DMS114 treated with DMSO at 0.1 percent for 48 hours (cell line): ENCODE results near the gene ZC3H18.

ENCODE experiments used
- DNase-seq: peaks from one replicate; lab custom pipeline; 2025; ENCODE audit not compliant: unreplicated experiment; lab: John Stamatoyannopoulos, UW

ZC3H18 gene

GRCh38 chr16:88532434-88533241, 37.6 kb upstream of the ZC3H18 start:
- DNase-seq, result no peak

- DNase-seq, result no peak
Observed at GRCh38 chr16:88533381-88533917, 36.8 kb upstream of the ZC3H18 start.

GRCh38 chr16:88533932-88534637, 36.1 kb upstream of the ZC3H18 start:
- DNase-seq, result no peak

GRCh38 chr16:88534638-88535190, 35.5 kb upstream of the ZC3H18 start:
- no peak for DNase-seq

- DNase-seq, result no peak
Observed at GRCh38 chr16:88535191-88535856, 34.9 kb upstream of the ZC3H18 start.

- DNase-seq, result no peak
Observed at GRCh38 chr16:88535857-88536222, 34.4 kb upstream of the ZC3H18 start.

DNA sequence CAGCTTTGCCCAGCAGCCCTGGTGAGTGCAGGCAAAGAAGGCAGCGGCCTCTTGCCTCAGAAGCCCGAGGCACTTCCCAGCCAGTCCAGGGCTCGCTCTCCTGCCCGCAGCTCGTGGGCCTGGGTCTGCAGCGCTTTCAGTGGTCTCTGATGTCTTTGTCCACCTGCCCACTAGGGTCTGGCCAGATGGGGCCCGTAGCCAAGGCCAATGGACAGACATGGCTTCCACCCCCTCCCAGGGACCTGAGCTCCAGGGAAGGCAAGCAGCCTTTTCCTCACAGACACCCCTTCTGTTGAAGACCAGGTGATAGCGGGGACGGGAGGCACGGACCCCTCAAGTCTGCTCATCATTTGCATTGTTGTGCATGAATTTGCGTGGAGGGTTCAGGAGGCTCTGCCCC, 33.7 kb upstream of the ZC3H18 start:
- no peak for DNase-seq

GRCh38 chr16:88536971-88537751, 33.0 kb upstream of the ZC3H18 start:
- DNase-seq, result no peak

DNA sequence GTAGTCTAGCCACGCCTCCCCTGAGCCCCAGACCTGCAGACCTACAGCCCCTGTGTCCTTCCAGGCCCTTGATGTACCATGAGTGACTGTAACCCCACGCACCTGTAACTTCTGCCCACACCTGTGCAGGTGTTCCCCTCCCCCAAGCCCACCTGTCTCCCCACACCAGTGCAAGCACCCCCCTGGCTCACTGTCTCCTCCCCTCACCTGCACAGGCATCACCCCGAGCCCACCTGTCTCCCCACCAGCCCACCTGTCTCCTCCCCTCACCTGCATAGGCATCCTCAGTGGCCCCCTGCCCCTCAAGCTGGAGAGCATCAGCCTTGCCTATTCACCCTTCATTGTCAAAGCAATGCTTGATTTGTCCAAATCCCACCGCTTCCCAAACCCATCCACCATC, 32.3 kb upstream of the ZC3H18 start:
- DNase-seq, result no peak

DNA sequence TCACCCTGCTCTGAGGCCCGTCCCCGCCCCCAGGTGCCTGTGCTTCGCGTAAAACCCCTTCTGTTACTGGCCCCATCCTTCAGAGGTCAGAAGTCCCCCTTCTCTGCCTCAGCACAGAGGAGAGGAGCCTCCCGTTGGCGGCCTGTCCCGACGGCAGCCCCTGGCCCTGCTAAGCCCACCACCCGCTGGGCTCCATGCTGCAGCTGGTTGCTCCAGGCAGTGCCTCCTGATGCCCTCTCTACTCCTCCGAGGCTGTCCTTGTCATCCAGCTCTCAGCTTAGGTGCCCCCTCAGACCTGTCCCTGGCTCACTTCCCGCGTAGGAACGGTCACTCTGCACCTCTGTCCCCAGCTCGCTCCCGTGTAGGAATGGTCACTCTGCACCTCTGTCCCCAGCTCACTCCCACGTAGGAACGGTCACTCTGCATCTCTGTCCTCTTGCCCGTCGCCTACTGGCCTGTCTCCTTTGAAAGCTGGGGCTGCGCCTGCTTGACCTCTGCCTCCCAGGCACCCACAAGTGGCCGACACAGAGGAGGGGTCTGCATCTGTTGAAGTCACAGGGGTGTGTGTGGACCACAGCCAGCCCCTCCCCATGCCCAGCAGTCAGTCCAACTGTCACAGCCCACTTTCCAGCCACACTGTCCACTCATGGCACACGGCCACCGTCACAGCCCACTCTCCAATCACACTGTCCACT, 31.7 kb upstream of the ZC3H18 start:
- no peak for DNase-seq

GRCh38 chr16:88539261-88539651, 30.9 kb upstream of the ZC3H18 start:
- DNase-seq, result no peak

- DNase-seq, result no peak
Observed at GRCh38 chr16:88539652-88540345, 30.4 kb upstream of the ZC3H18 start.

- DNase-seq, result no peak
Observed at GRCh38 chr16:88540346-88540977, 29.7 kb upstream of the ZC3H18 start.

- DNase-seq, result no peak
Observed at GRCh38 chr16:88541831-88542616, 28.2 kb upstream of the ZC3H18 start.

DNA sequence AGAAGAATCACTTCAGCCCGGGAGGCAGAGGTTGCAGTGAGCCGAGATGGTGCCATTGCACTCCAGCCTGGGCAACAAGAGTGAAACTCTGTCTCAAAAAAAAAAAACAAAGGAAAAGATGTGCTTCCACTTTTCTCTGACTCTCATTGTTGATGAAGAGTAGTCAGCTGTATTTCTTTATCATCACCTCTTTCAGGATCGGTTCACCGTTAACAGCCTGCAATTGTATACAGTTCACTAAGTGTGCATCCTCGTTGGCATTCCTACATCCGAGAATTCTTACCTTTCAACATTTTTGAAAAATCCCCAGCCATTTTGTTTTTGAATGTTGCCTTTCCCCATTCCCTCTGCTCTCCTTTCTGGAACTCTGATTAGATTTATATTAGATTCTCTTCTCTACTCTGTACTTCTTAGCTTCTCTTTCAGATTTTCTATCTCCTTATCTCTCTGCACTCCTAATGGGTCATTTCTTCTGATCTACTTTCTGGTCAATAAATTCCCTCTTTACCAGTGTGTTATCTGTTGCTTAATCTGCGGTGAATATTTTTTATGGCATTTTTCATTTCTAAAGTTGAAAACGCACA, 26.9 kb upstream of the ZC3H18 start:
- DNase-seq, result no peak

GRCh38 chr16:88545781-88546180, 24.4 kb upstream of the ZC3H18 start:
- DNase-seq, result no peak

DNA sequence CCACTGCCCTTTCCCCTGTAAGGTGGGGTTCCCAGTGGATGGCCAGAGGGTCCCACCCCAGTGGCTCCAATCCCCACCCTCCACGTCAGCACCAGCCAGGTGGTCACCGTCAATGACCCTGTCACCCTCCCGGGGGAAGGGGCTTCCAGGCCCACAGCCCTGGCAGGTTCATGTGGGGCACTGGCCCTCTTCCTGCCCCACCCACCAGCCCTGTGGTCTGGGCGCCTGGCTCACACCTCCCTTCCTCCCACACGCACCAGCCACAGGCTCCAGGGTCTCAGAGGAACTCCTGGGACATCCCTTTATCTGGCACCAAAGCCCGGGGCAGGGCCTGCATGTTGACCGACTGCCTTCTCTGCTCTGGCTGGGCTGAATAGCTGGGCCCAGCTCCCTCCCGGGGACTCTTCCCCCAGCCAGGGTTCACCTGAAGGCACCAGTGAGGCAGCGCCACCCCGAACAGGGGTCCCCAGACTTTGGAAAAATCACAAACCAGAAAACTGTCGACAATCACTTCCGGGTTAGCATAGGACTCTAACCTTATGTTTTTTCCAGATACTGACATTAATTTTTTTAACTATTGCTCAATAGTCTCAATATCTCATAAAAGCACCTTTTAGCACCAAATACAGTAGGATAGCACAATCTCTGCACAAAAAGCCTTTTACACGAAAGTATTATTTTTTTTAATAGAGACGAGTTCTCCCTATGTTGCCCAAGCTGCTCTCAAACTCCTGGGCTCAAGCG, 21.9 kb upstream of the ZC3H18 start:
- no peak for DNase-seq
